Measurements from ENCODE around the gene TMEM114.

GRCh38 chr16:8621572-8622314 is 31.4 kb upstream of the TMEM114 start, which contains the start of gene METTL22:
- no peak for TF ChIP-seq EP300 (conservative IDR thresholded peaks at IDR 0.05; ENCODE audit: poor library complexity, severe bottlenecking)
- TF ChIP-seq CTCF (IDR thresholded peaks at IDR 0.05; ENCODE audit: poor library complexity, severe bottlenecking): peak; percentile 16
- TF ChIP-seq SMC3 (conservative IDR thresholded peaks at IDR 0.05; ENCODE audit: poor library complexity): peak; percentile 41
- peak; percentile 69 for TF ChIP-seq TAF1 (IDR thresholded peaks at IDR 0.05; ENCODE audit: low read depth)
- peak; percentile 75 for TF ChIP-seq REST (IDR thresholded peaks at IDR 0.05; ENCODE audit: borderline replicate concordance)
- TF ChIP-seq POLR2AphosphoS5 (IDR thresholded peaks at IDR 0.05): peak; percentile 97
- no peak for TF ChIP-seq EZH2 (IDR thresholded peaks at IDR 0.05; ENCODE audit: borderline replicate concordance, insufficient read depth, low read length, poor library complexity, severe bottlenecking)
- peak; percentile 23 for TF ChIP-seq RAD21 (conservative IDR thresholded peaks at IDR 0.05)
- TF ChIP-seq MXI1 (conservative IDR thresholded peaks at IDR 0.05; ENCODE audit: poor library complexity, severe bottlenecking): peak; percentile 76
